ENCODE results near the gene GPC5. TPM values are rescaled to one million over a fixed set of nuclear protein-coding genes. Genes with fewer than 3 reads are reported as not detected.

GPC5 gene
- total RNA-seq, 1 donor from 2014 or later: 0.24 TPM

- Mint-ChIP-seq H3K9me3 (peaks cover 3% of the 10 kb centered on the region), H3K27ac (no peak overlapping the region), H3K4me1 (no peaks in the 10 kb centered on the region), H3K27me3 (no peaks in the 10 kb centered on the region), H3K4me3 (no peak overlapping the region), H3K36me3 (ENCODE audit: low read depth) (no peaks in the 10 kb centered on the region)
- intact Hi-C loops (cut with micrococcal nuclease): no loop called here
- CTCF ChIA-PET: no interaction called here
- POLR2A ChIA-PET: no interaction called here
- ATAC-seq (ENCODE audit: low read depth) (no peak), DNase-seq (no peak)
- TF ChIP-seq CTCF (IDR thresholded peaks at IDR 0.05): no peak
Observed at GRCh38 chr13:91802957-91803356, 404.5 kb downstream of the GPC5 start.

GRCh38 chr13:91804724-91805123, 406.3 kb downstream of the GPC5 start:
- DNase-seq (no peak), ATAC-seq (ENCODE audit: low read depth) (no peak)
- no peak overlapping the region for H3K27ac Mint-ChIP-seq
- intact Hi-C loops (cut with micrococcal nuclease): no loop called here
- ChIA-PET POLR2A (no interaction called here), CTCF (no interaction called here)
- H3K4me1 Mint-ChIP-seq: no peaks in the 10 kb centered on the region
- no peak overlapping the region for H3K4me3 Mint-ChIP-seq
- no peaks in the 10 kb centered on the region for H3K27me3 Mint-ChIP-seq
- TF ChIP-seq CTCF (IDR thresholded peaks at IDR 0.05): no peak
- H3K36me3 Mint-ChIP-seq (ENCODE audit: low read depth): no peaks in the 10 kb centered on the region
- H3K9me3 Mint-ChIP-seq: no peaks in the 10 kb centered on the region

- H3K27me3 Mint-ChIP-seq: no peaks in the 10 kb centered on the region
- POLR2A ChIA-PET: no interaction called here
- no peaks in the 10 kb centered on the region for H3K4me1 Mint-ChIP-seq
- H3K27ac Mint-ChIP-seq: no peak overlapping the region
- TF ChIP-seq CTCF (IDR thresholded peaks at IDR 0.05): no peak
- H3K36me3 Mint-ChIP-seq (ENCODE audit: low read depth): no peaks in the 10 kb centered on the region
- H3K9me3 Mint-ChIP-seq: no peaks in the 10 kb centered on the region
- no peak for ATAC-seq (ENCODE audit: low read depth)
- no peak overlapping the region for H3K4me3 Mint-ChIP-seq
- intact Hi-C loops (cut with micrococcal nuclease): no loop called here
- DNase-seq: no peak
- CTCF ChIA-PET: no interaction called here
Observed at GRCh38 chr13:91805605-91806004, 407.2 kb downstream of the GPC5 start.

- TF ChIP-seq CTCF (IDR thresholded peaks at IDR 0.05): no peak
- no peaks in the 10 kb centered on the region for H3K4me1 Mint-ChIP-seq
- H3K4me3 Mint-ChIP-seq: no peak overlapping the region
- ChIA-PET CTCF (no interaction called here), POLR2A (no interaction called here)
- no peaks in the 10 kb centered on the region for H3K27me3 Mint-ChIP-seq
- DNase-seq (no peak), ATAC-seq (ENCODE audit: low read depth) (no peak)
- intact Hi-C loops (cut with micrococcal nuclease): no loop called here
- no peak overlapping the region for H3K27ac Mint-ChIP-seq
- H3K9me3 Mint-ChIP-seq: no peaks in the 10 kb centered on the region
- no peaks in the 10 kb centered on the region for H3K36me3 Mint-ChIP-seq (ENCODE audit: low read depth)
Observed at GRCh38 chr13:91809161-91809560, 410.7 kb downstream of the GPC5 start.

GRCh38 chr13:91813253-91813652, 414.8 kb downstream of the GPC5 start:
- Mint-ChIP-seq H3K9me3 (no peaks in the 10 kb centered on the region), H3K4me1 (no peaks in the 10 kb centered on the region), H3K27ac (no peak overlapping the region), H3K4me3 (no peak overlapping the region), H3K36me3 (ENCODE audit: low read depth) (no peaks in the 10 kb centered on the region), H3K27me3 (no peaks in the 10 kb centered on the region)
- DNase-seq (no peak), ATAC-seq (ENCODE audit: low read depth) (no peak)
- ChIA-PET CTCF (no interaction called here), POLR2A (no interaction called here)
- intact Hi-C loops (cut with micrococcal nuclease): no loop called here
- TF ChIP-seq CTCF (IDR thresholded peaks at IDR 0.05): no peak
